HFFc6 (cell line): ENCODE results near the gene CPSF2. TPM values are rescaled to one million over a fixed set of nuclear protein-coding genes. Genes with fewer than 3 reads are reported as not detected.
A peak's percentile ranks its signal among the peaks of the same experiment; 100 is the strongest.

Experiments
- DNase-seq: peaks from one replicate; pipeline ENCODE4 v3.0.0-alpha.2; 2018
- H3K27ac Mint-ChIP-seq: 2 replicates; pipeline ENCODE4 v1.8.0; 2020; ENCODE audit warnings: mild to moderate bottlenecking, mixed read lengths
- H3K27me3 Mint-ChIP-seq: 2 replicates; pipeline ENCODE4 v1.8.0; 2021; ENCODE audit warnings: mild to moderate bottlenecking, moderate library complexity, mixed read lengths; ENCODE audit not compliant: insufficient read depth
- H3K36me3 Mint-ChIP-seq: 2 replicates; pipeline ENCODE4 v1.8.0; 2021; ENCODE audit warnings: low read depth, mixed read lengths
- H3K4me1 Mint-ChIP-seq: 2 replicates; pipeline ENCODE4 v1.8.0; 2020; ENCODE audit warnings: low read depth, mixed read lengths
- H3K4me3 Mint-ChIP-seq: 2 replicates; pipeline ENCODE4 v1.8.0; 2020; ENCODE audit warnings: mild to moderate bottlenecking, moderate library complexity, mixed read lengths
- H3K9me3 Mint-ChIP-seq: 2 replicates; pipeline ENCODE4 v1.8.0; 2020; ENCODE audit warnings: mild to moderate bottlenecking, mixed read lengths
- CTCF ChIP-seq: fragments of 200-600 bp; sonication (generic); IDR thresholded peaks from 2 replicates; pipeline ENCODE4 v1.5.0; 2021; ENCODE audit warnings: antibody characterized with exemption, mild to moderate bottlenecking
- long read RNA-seq: library from polyadenylated mRNA; unstranded; transcript quantifications from one replicate; pipeline ENCODE4 v2.0.0, GENCODE V29; 2019
- total RNA-seq, 6 experiments: library from RNA; stranded (reverse); fragmentation: NEBNext Ultra II Directional; extraction: Animal tissue kit (Norgen Biotek cat#: 25700); gene quantifications; 2 replicates in 1 of 6; 3 replicates in 5 of 6; pipeline ENCODE4 v1.2.3, GENCODE V29; 2021

Gene CPSF2
- 100 to 1,000 TPM in 4 of 6 experiments, 10 to 100 TPM in 2; 88.6 to 116 (median 105) TPM for total RNA-seq
- long read RNA-seq, full-length matches to known transcripts: 16 of 60 reads
- long read RNA-seq, partial matches to known transcripts: 34 of 60 reads
- long read RNA-seq, other reads (novel, unspliced or antisense): 10 of 60 reads

DNA sequence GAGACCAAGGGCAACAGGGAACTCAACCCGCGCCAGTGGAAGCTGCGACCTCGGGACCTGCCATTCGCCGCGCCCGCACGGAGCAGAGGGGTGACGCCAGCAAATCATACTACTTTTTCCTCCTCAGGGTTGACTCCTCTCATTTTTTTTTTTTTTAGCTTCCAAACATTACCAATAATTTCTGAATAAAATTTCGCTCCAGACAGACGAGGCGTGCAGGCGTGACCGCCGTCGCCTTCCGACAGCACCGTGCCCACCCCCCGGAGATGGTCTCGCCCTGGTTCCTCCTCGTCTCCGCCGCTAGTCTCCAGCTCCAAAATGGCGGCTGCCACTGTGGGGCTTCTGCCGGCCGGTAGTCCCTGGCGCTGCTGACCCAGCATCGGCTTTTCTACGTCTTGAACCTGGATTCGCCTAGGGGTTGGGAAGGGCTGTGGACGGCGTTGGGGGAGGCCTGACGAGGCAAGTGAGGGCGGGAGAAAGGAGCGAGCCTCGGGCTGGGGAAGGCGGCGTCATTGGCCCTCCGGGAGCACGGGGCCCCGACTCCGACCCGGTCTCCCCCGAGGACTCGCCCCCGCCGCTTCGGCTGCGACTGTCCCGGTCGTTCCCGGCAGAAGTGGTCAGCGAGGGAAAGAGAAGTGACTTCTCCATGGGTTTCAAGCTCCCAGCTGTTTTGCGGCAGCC, at the start of gene CPSF2, which contains the start of gene NDUFB1:
TSS of gene CPSF2 (plus strand) at position 300 of the 681 bp plus-strand sequence. CDS start 9,016 bp downstream, outside the sequence.
TSS of gene NDUFB1 (minus strand) at position 37 of the 681 bp plus-strand sequence. CDS start 4,069 bp downstream, outside the sequence.
- H3K36me3 Mint-ChIP-seq: peaks cover 10% of the 10 kb centered on the region

DNA sequence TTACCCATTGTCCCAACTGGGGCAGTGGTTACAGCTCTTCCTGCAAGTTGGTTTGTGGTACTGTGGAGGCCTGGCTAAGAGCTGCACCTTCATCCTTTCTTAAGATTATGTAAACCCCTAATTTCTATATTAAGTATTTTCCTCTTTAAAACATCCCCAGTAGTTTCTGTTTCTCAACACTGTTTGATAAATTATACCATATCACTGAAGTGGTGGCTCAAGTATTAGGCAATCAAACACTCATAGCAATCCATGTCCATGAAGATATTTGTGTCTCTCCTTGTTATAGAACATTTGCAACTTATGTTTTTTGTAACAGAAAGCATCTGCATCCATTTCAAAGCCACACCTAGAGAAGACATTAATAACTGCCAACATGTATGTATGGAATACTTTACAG, 47.2 kb upstream of the CPSF2 start:
- no peak overlapping the region for H3K4me3 Mint-ChIP-seq
- H3K27me3 Mint-ChIP-seq: peaks cover 2% of the 10 kb centered on the region; the same call in 1 of the 2 replicates
- no peak for DNase-seq
- no peaks in the 10 kb centered on the region for H3K36me3 Mint-ChIP-seq
- no peak for TF ChIP-seq CTCF
- H3K9me3 Mint-ChIP-seq: no peaks in the 10 kb centered on the region
- H3K27ac Mint-ChIP-seq: no peak overlapping the region
- no peaks in the 10 kb centered on the region for H3K4me1 Mint-ChIP-seq

More for the DNA sequence above, at the start of gene CPSF2, which contains the start of gene NDUFB1:
- peaks cover 3% of the 10 kb centered on the region for H3K27me3 Mint-ChIP-seq
- DNase-seq: peak; percentile 71
- peak within 1 kb of the TSS; percentile 98 for H3K4me3 Mint-ChIP-seq
- peaks cover 32% of the 10 kb centered on the region for H3K4me1 Mint-ChIP-seq
- no peaks in the 10 kb centered on the region for H3K9me3 Mint-ChIP-seq
- TF ChIP-seq CTCF: no peak
- peak within 1 kb of the TSS; percentile 99 for H3K27ac Mint-ChIP-seq

DNA sequence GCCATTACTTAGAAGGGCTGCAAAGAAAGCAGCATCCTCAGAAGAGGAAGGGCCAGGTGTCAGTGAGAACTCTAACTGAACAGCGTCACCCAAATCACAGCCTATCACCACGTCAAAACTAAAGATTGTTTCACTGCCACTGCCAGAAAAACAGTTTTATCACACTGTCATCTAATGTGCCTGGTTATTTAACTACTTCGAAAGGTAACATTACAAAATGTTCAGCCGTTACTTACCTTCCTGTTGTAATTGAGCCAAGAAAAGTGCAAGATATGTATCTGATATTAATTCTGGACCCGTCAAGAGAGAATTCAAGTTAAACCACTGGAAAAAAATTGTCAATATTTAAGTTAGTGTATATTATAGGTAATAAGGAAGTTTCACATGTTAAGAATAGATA, 33.3 kb upstream of the CPSF2 start:
- Mint-ChIP-seq H3K4me3 (no peak overlapping the region), H3K4me1 (no peaks in the 10 kb centered on the region), H3K27me3 (no peaks in the 10 kb centered on the region; the same call in 1 of the 2 replicates), H3K27ac (no peak overlapping the region), H3K9me3 (no peaks in the 10 kb centered on the region), H3K36me3 (peaks cover 12% of the 10 kb centered on the region)
- no peak for DNase-seq
- TF ChIP-seq CTCF: no peak

DNA sequence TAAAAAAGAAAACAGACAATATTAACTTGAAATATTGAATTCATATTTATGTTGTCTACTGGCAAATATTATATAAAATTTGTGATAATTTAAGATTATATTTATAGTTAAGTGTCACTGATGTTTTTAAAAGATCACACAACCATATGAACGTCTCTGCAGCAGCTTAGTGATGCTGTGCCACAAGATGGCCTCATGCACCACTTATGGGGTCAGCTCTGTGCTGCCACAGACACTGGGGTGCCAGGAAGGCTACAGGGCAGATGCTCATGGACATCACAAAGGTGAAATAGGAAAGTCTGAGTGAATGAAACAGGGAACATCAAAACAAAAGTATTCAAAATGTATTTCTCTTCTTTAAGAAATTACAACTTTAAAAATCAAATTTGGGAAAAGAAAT, 28.4 kb upstream of the CPSF2 start:
- Mint-ChIP-seq H3K36me3 (peaks cover 4% of the 10 kb centered on the region), H3K27me3 (no peaks in the 10 kb centered on the region), H3K27ac (no peak overlapping the region), H3K4me1 (no peaks in the 10 kb centered on the region), H3K4me3 (no peak overlapping the region), H3K9me3 (no peaks in the 10 kb centered on the region)
- peak; percentile 39 for TF ChIP-seq CTCF
- no peak for DNase-seq

- DNase-seq: no peak
- H3K9me3 Mint-ChIP-seq: no peaks in the 10 kb centered on the region
- peaks cover 11% of the 10 kb centered on the region for H3K4me1 Mint-ChIP-seq
- no peaks in the 10 kb centered on the region for H3K36me3 Mint-ChIP-seq
- no peak for TF ChIP-seq CTCF
- no peak overlapping the region for H3K27ac Mint-ChIP-seq
- peaks cover 3% of the 10 kb centered on the region; the same call in 1 of the 2 replicates for H3K27me3 Mint-ChIP-seq
- H3K4me3 Mint-ChIP-seq: no peak overlapping the region
Observed at GRCh38 chr14:92099802-92100201, 22.0 kb upstream of the CPSF2 start.
